K562 (cell line): ENCODE measurements around the gene ATP8B2.

Source experiments
- ADNP ChIP-seq: fragments of 200-800 bp; sonication (Bioruptor generic); IDR thresholded peaks from 2 replicates; pipeline ENCODE4 v1.6.1; 2016; ENCODE audit warnings: missing genetic modification characterization, missing compliant biosample characterization
- FIP1L1 ChIP-seq: fragments of 200-400 bp; formaldehyde crosslinking; IDR thresholded peaks from 2 replicates; pipeline ENCODE4 v1.6.1; 2018; ENCODE audit warnings: mild to moderate bottlenecking, low read depth, low read length; ENCODE audit not compliant: poor library complexity, severe bottlenecking
- HMBOX1 ChIP-seq: sonication (generic); IDR thresholded peaks from 2 replicates; pipeline ENCODE4 v1.6.1; 2016
- NBN ChIP-seq: fragments of 450-650 bp; IDR thresholded peaks from 2 replicates; pipeline ENCODE4 v1.6.1; 2016; ENCODE audit warnings: low read depth, mild to moderate bottlenecking
- POLR2A ChIP-seq: fragments of 450-650 bp; conservative IDR thresholded peaks from 2 replicates; pipeline ENCODE4 v1.6.1; 2016
- SP1 ChIP-seq: sonication (generic); formaldehyde crosslinking; IDR thresholded peaks from 2 replicates; pipeline ENCODE4 v1.8.1; 2022; ENCODE audit warnings: mild to moderate bottlenecking, missing genetic modification reagents
- SPI1 ChIP-seq: IDR thresholded peaks from 2 replicates; pipeline ENCODE4 v1.6.1; 2011; ENCODE audit warnings: low read depth, low read length, control low read depth, borderline replicate concordance
- ZNF174 ChIP-seq: fragments of 250-450 bp; sonication (Bioruptor Pico); IDR thresholded peaks from 2 replicates; pipeline ENCODE4 v1.4.0; 2020; ENCODE audit warnings: mild to moderate bottlenecking
- ZNF217 ChIP-seq: sonication (generic); formaldehyde crosslinking; IDR thresholded peaks from 2 replicates; pipeline ENCODE4 v1.8.0; 2022; ENCODE audit warnings: mild to moderate bottlenecking, missing genetic modification reagents
- ZNF274 ChIP-seq: IDR thresholded peaks from 2 replicates; pipeline ENCODE4 v1.6.1; 2011; ENCODE audit warnings: low read depth, mild to moderate bottlenecking, low read length, moderate library complexity, borderline replicate concordance
- ZSCAN29 ChIP-seq: fragments of 450-650 bp; IDR thresholded peaks from 2 replicates; pipeline ENCODE4 v1.6.1; 2017
- TF ChIP-seq, protein P1 (sequence below), 3 experiments: IDR thresholded peaks in 2 of 3; conservative IDR thresholded peaks in 1 of 3; 2 replicates each; pipeline ENCODE4 v1.5.1; 2011 to 2012; ENCODE audit warnings: low read length in 3 of 3, mild to moderate bottlenecking in 3 of 3, control low read depth in 2 of 3, improper control_type of control experiment in 1 of 3, inconsistent platforms in 1 of 3, low read depth in 1 of 3, mixed read lengths in 1 of 3, moderate library complexity in 1 of 3; ENCODE audit not compliant: insufficient read depth in 2 of 3
- TF ChIP-seq, protein P2 (sequence below): sonication (generic); formaldehyde crosslinking; IDR thresholded peaks from 2 replicates; pipeline ENCODE4 v1.8.0; 2022; ENCODE audit warnings: mild to moderate bottlenecking, missing genetic modification reagents

- no peak for TF ChIP-seq NBN
- TF ChIP-seq, protein P1, sequence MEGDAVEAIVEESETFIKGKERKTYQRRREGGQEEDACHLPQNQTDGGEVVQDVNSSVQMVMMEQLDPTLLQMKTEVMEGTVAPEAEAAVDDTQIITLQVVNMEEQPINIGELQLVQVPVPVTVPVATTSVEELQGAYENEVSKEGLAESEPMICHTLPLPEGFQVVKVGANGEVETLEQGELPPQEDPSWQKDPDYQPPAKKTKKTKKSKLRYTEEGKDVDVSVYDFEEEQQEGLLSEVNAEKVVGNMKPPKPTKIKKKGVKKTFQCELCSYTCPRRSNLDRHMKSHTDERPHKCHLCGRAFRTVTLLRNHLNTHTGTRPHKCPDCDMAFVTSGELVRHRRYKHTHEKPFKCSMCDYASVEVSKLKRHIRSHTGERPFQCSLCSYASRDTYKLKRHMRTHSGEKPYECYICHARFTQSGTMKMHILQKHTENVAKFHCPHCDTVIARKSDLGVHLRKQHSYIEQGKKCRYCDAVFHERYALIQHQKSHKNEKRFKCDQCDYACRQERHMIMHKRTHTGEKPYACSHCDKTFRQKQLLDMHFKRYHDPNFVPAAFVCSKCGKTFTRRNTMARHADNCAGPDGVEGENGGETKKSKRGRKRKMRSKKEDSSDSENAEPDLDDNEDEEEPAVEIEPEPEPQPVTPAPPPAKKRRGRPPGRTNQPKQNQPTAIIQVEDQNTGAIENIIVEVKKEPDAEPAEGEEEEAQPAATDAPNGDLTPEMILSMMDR (IDR thresholded peaks at IDR 0.05 in 2 of 3, conservative IDR thresholded peaks at IDR 0.05 in 1 of 3; ENCODE audit: insufficient read depth in 2 of 3, low read depth in 1 of 3, low read length in 3 of 3), result peak; percentile 74 to 86 (median 79)
- TF ChIP-seq, protein P2, sequence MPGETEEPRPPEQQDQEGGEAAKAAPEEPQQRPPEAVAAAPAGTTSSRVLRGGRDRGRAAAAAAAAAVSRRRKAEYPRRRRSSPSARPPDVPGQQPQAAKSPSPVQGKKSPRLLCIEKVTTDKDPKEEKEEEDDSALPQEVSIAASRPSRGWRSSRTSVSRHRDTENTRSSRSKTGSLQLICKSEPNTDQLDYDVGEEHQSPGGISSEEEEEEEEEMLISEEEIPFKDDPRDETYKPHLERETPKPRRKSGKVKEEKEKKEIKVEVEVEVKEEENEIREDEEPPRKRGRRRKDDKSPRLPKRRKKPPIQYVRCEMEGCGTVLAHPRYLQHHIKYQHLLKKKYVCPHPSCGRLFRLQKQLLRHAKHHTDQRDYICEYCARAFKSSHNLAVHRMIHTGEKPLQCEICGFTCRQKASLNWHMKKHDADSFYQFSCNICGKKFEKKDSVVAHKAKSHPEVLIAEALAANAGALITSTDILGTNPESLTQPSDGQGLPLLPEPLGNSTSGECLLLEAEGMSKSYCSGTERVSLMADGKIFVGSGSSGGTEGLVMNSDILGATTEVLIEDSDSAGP (CRISPR knock-in tag), result no peak
- TF ChIP-seq ZNF217 (CRISPR knock-in tag), result no peak
- no peak for TF ChIP-seq ZNF274
- TF ChIP-seq HMBOX1, result no peak
- no peak for TF ChIP-seq FIP1L1
- TF ChIP-seq ZNF174 (CRISPR knock-in tag), result no peak
- TF ChIP-seq ZSCAN29, result no peak
- TF ChIP-seq ADNP, result no peak
- peak; percentile 54; the same call in 1 of the 2 replicates for TF ChIP-seq SP1 (CRISPR knock-in tag)
- no peak for TF ChIP-seq SPI1
- TF ChIP-seq POLR2A, result no peak
These were observed 23.2 kb downstream of the ATP8B2 start for GRCh38 chr1:154348429-154349076.
